Neural cell (in vitro differentiated cells): ENCODE results near the gene TGM4. TPM values are rescaled to one million over a fixed set of nuclear protein-coding genes. Genes with fewer than 3 reads are reported as not detected.

ENCODE experiments used
- H2AFZ ChIP-seq: fragments of 200-600, 300-800 bp; sonication (generic), shearing (Covaris generic); 2 replicates; pipeline ENCODE4 v1.6.0; 2014; ENCODE audit warnings: low read depth, mild to moderate bottlenecking, antibody characterized with exemption, low read length, moderate library complexity
- H3F3A ChIP-seq: fragments of 200-600 bp; shearing (Covaris generic); 2 replicates; pipeline ENCODE4 v1.6.1; 2016; ENCODE audit warnings: mild to moderate bottlenecking, moderate library complexity, mixed read lengths, antibody characterized with exemption, low read length; ENCODE audit not compliant: insufficient read depth, poor library complexity, severe bottlenecking
- H3K27ac ChIP-seq: fragments of 200-600, 300-800 bp; sonication (generic), shearing (Covaris generic); 2 replicates; pipeline ENCODE4 v1.5.1; 2014; ENCODE audit warnings: mild to moderate bottlenecking, low read length, moderate library complexity
- H3K27me3 ChIP-seq: fragments of 300-800, 200-600 bp; sonication (generic), shearing (Covaris generic); 2 replicates; pipeline ENCODE4 v1.6.0; 2014; ENCODE audit warnings: mild to moderate bottlenecking, low read depth, low read length, moderate library complexity; ENCODE audit not compliant: insufficient read depth
- H3K36me3 ChIP-seq: fragments of 300-800, 200-600 bp; sonication (generic), shearing (Covaris generic); 2 replicates; pipeline ENCODE4 v1.5.1; 2014; ENCODE audit warnings: mild to moderate bottlenecking, antibody characterized with exemption, low read length, moderate library complexity; ENCODE audit not compliant: insufficient read depth
- H3K4me2 ChIP-seq: fragments of 300-800, 200-600 bp; sonication (generic), shearing (Covaris generic); 2 replicates; pipeline ENCODE4 v1.6.0; 2014; ENCODE audit warnings: mild to moderate bottlenecking, low read length
- H3K4me3 ChIP-seq: fragments of 300-800, 200-600 bp; sonication (generic), shearing (Covaris generic); 2 replicates; pipeline ENCODE4 v1.5.1; 2014; ENCODE audit warnings: mild to moderate bottlenecking, low read length, moderate library complexity
- H3K79me2 ChIP-seq: fragments of 200-600 bp; shearing (Covaris generic); replicated peaks from 2 replicates; pipeline ENCODE4 v1.6.0; 2014; ENCODE audit warnings: mild to moderate bottlenecking, low read length, moderate library complexity; ENCODE audit not compliant: insufficient read depth
- H3K9ac ChIP-seq: fragments of 300-800, 200-600 bp; sonication (generic), shearing (Covaris generic); 2 replicates; pipeline ENCODE4 v1.6.1; 2016; ENCODE audit warnings: mild to moderate bottlenecking, low read length, mixed read lengths
- H3K9me2 ChIP-seq: fragments of 200-600 bp; shearing (Covaris generic); 2 replicates; pipeline ENCODE4 v1.6.1; 2016; ENCODE audit warnings: mild to moderate bottlenecking, low read length, mixed read lengths; ENCODE audit not compliant: insufficient read depth
- H3K9me3 ChIP-seq: fragments of 200-600, 300-800 bp; sonication (generic), shearing (Covaris generic); 2 replicates; pipeline ENCODE4 v1.6.1; 2016; ENCODE audit warnings: mild to moderate bottlenecking, mixed run types, low read length, moderate library complexity, mixed read lengths
- H4K20me1 ChIP-seq: fragments of 200-600 bp; shearing (Covaris generic); 2 replicates; pipeline ENCODE4 v1.6.1; 2016; ENCODE audit warnings: mild to moderate bottlenecking, mixed run types; ENCODE audit not compliant: insufficient read depth
- CTCF ChIP-seq: fragments of 450-650 bp; IDR thresholded peaks from 2 replicates; pipeline ENCODE4 v1.5.1; 2014; ENCODE audit warnings: antibody characterized with exemption, mild to moderate bottlenecking, moderate library complexity; ENCODE audit not compliant: poor library complexity, severe bottlenecking
- EP300 ChIP-seq: fragments of 450-650 bp; conservative IDR thresholded peaks from 2 replicates; pipeline ENCODE4 v1.6.1; 2014; ENCODE audit warnings: antibody characterized with exemption, mild to moderate bottlenecking, moderate library complexity; ENCODE audit not compliant: poor library complexity, severe bottlenecking
- EZH2 ChIP-seq: fragments of 200-600, 300-800 bp; shearing (Covaris generic), sonication (generic); IDR thresholded peaks from 2 replicates; pipeline ENCODE4 v1.6.1; 2014; ENCODE audit warnings: antibody characterized with exemption, low read length, borderline replicate concordance, mild to moderate bottlenecking; ENCODE audit not compliant: insufficient read depth, poor library complexity, severe bottlenecking
- MXI1 ChIP-seq: fragments of 450-650 bp; conservative IDR thresholded peaks from 2 replicates; pipeline ENCODE4 v1.6.1; 2014; ENCODE audit warnings: antibody characterized with exemption, mild to moderate bottlenecking; ENCODE audit not compliant: poor library complexity, severe bottlenecking
- POLR2AphosphoS5 ChIP-seq: IDR thresholded peaks from 2 replicates; pipeline ENCODE4 v1.6.1; 2012
- RAD21 ChIP-seq: fragments of 450-650 bp; conservative IDR thresholded peaks from 2 replicates; pipeline ENCODE4 v1.6.1; 2014; ENCODE audit warnings: antibody characterized with exemption, mild to moderate bottlenecking, moderate library complexity
- REST ChIP-seq: IDR thresholded peaks from 2 replicates; pipeline ENCODE4 v1.6.1; 2012; ENCODE audit warnings: borderline replicate concordance
- SMC3 ChIP-seq: fragments of 450-650 bp; conservative IDR thresholded peaks from 2 replicates; pipeline ENCODE4 v1.6.1; 2014; ENCODE audit warnings: antibody characterized with exemption, mild to moderate bottlenecking, moderate library complexity; ENCODE audit not compliant: poor library complexity
- TAF1 ChIP-seq: IDR thresholded peaks from 2 replicates; pipeline ENCODE4 v1.6.1; 2012; ENCODE audit warnings: low read depth
- polyA plus RNA-seq: library from polyadenylated mRNA; depleted of rRNA; stranded (reverse); fragments of >200 nt; gene quantifications from 2 replicates; pipeline ENCODE4 v1.2.3, GENCODE V29; 2014

Gene TGM4
- polyA plus RNA-seq, 1 donor from 2014 or later = not detected

- H3K4me3 ChIP-seq = no peak overlapping the region
- H3K9me2 ChIP-seq = no peaks in the 10 kb centered on the region
- H3K4me2 ChIP-seq = no peak overlapping the region
- no peaks in the 10 kb centered on the region for H4K20me1 ChIP-seq
- no peaks in the 10 kb centered on the region for H3F3A ChIP-seq
- no peak overlapping the region for H2AFZ ChIP-seq
- H3K79me2 ChIP-seq = no peaks in the 10 kb centered on the region
- TF ChIP-seq SMC3 = no peak
- no peak for TF ChIP-seq POLR2AphosphoS5
- TF ChIP-seq TAF1 = no peak
- no peak for TF ChIP-seq REST
- TF ChIP-seq EP300 = no peak
- no peak for TF ChIP-seq CTCF
- no peak for TF ChIP-seq EZH2
- no peak for TF ChIP-seq RAD21
- no peak for TF ChIP-seq MXI1
- no peaks in the 10 kb centered on the region for H3K36me3 ChIP-seq
- no peak overlapping the region for H3K9ac ChIP-seq
- H3K9me3 ChIP-seq = no peaks in the 10 kb centered on the region
- no peak overlapping the region for H3K27ac ChIP-seq
- H3K27me3 ChIP-seq = no peaks in the 10 kb centered on the region
Observed at GRCh38 chr3:44915702-44916438, 41.5 kb downstream of the TGM4 start.

GRCh38 chr3:44918087-44918486 is 43.7 kb downstream of the TGM4 start:
- Histone ChIP-seq H3K27me3 (no peaks in the 10 kb centered on the region), H3K9ac (no peak overlapping the region), H3K9me3 (no peaks in the 10 kb centered on the region), H3K79me2 (no peaks in the 10 kb centered on the region), H3F3A (no peaks in the 10 kb centered on the region), H4K20me1 (no peaks in the 10 kb centered on the region), H3K4me3 (no peak overlapping the region), H3K36me3 (no peaks in the 10 kb centered on the region), H3K4me2 (no peak overlapping the region), H3K27ac (no peak overlapping the region), H3K9me2 (no peaks in the 10 kb centered on the region), H2AFZ (no peak overlapping the region)
- no peak for TF ChIP-seq TAF1
- TF ChIP-seq REST = no peak
- TF ChIP-seq EZH2 = no peak
- TF ChIP-seq RAD21 = no peak
- TF ChIP-seq CTCF = no peak
- no peak for TF ChIP-seq EP300
- no peak for TF ChIP-seq SMC3
- no peak for TF ChIP-seq MXI1
- no peak for TF ChIP-seq POLR2AphosphoS5
